Endothelial cell of umbilical vein (primary cell): ENCODE results near the gene HYAL1. TPM values are rescaled to one million over a fixed set of nuclear protein-coding genes. Genes with fewer than 3 reads are reported as not detected.

ENCODE experiments used
- BruUV-seq: library from RNA; stranded (reverse); fragments of 400-500 nt; replicated peaks from 2 replicates; lab custom pipeline; 2021; lab: Mats Ljungman, UMichigan
- CTCF ChIA-PET: fragments of 300-600, 350-600 bp; sonication (Branson Sonifier 250); formaldehyde crosslinking; loops from one replicate; lab custom pipeline; 2021; ENCODE audit warnings: antibody characterized with exemption, inconsistent platforms; lab: Charles Lee
- POLR2A ChIA-PET: fragments of 300-600, 350-600 bp; sonication (Branson Sonifier 250); formaldehyde crosslinking; loops from one replicate; lab custom pipeline; 2021; ENCODE audit warnings: antibody characterized with exemption, inconsistent platforms; lab: Charles Lee
- DNase-seq: peaks from one replicate; pipeline ENCODE4 v3.0.0-alpha.2; 2011; ENCODE audit warnings: low read depth, low spot score
- FAIRE-seq: peaks from 2 replicates; lab custom pipeline; 2011; peaks lifted over from hg19 to GRCh38; lab: Jason Lieb, UNC
- H2AFZ ChIP-seq: 2 replicates; pipeline ENCODE4 v1.6.0; 2012; ENCODE audit warnings: low read depth, low read length, control low read depth, inconsistent platforms
- H3K27ac ChIP-seq: 2 replicates; pipeline ENCODE4 v1.5.1; 2011; ENCODE audit warnings: low read depth, mild to moderate bottlenecking, control low read depth, low read length, moderate library complexity; ENCODE audit not compliant: insufficient read depth
- H3K27me3 ChIP-seq, 2 experiments: 2 replicates each; pipeline versions ENCODE4 v1.6.0 to v1.6.1; 2011; ENCODE audit warnings: low read length in 2 of 2, mixed read lengths in 1 of 2; ENCODE audit not compliant: control insufficient read depth in 2 of 2, insufficient read depth in 2 of 2
- H3K36me3 ChIP-seq, 2 experiments: 2 replicates in 1 of 2; 3 replicates in 1 of 2; pipeline ENCODE4 v1.5.1; 2011; ENCODE audit warnings: low read length in 2 of 2, mild to moderate bottlenecking in 1 of 2, moderate library complexity in 1 of 2; ENCODE audit not compliant: control insufficient read depth in 2 of 2, insufficient read depth in 2 of 2; ENCODE audit errors: extremely low read depth in 1 of 2
- H3K4me1 ChIP-seq: 3 replicates; pipeline ENCODE4 v1.5.1; 2011; ENCODE audit warnings: mild to moderate bottlenecking, low read length; ENCODE audit not compliant: control insufficient read depth, insufficient read depth; ENCODE audit errors: extremely low read depth
- H3K4me2 ChIP-seq: 2 replicates; pipeline ENCODE4 v1.6.1; 2011; ENCODE audit warnings: low read length, control low read depth, mixed read lengths; ENCODE audit not compliant: insufficient read depth
- H3K4me3 ChIP-seq, 3 experiments: fragments of 200-600 bp in 1 of 3; sonication (generic), shearing (Covaris generic) in 1 of 3; replicated peaks in 1 of 3; 2 replicates each; pipeline ENCODE4 v1.5.1; 2011 to 2016; ENCODE audit warnings: control low read depth in 3 of 3, low read length in 3 of 3, mild to moderate bottlenecking in 2 of 3, inconsistent platforms in 1 of 3, low read depth in 1 of 3, moderate library complexity in 1 of 3; ENCODE audit not compliant: insufficient read depth in 1 of 3
- H3K79me2 ChIP-seq: 2 replicates; pipeline ENCODE4 v1.6.0; 2012; ENCODE audit warnings: low read length, inconsistent platforms; ENCODE audit not compliant: control insufficient read depth, insufficient read depth
- H3K9ac ChIP-seq: replicated peaks from 2 replicates; pipeline ENCODE3; 2011; ENCODE audit warnings: low read length, control low read depth; ENCODE audit not compliant: insufficient read depth; ENCODE audit errors: extremely low read depth
- H3K9me1 ChIP-seq: replicated peaks from 3 replicates; pipeline ENCODE4 v1.6.0; 2011; ENCODE audit warnings: mild to moderate bottlenecking, low read length; ENCODE audit not compliant: control insufficient read depth, insufficient read depth; ENCODE audit errors: extremely low read depth
- H3K9me3 ChIP-seq: replicated peaks from 2 replicates; pipeline ENCODE4 v1.5.1; 2012; ENCODE audit warnings: low read length, inconsistent platforms; ENCODE audit not compliant: control insufficient read depth, insufficient read depth
- H4K20me1 ChIP-seq: replicated peaks from 2 replicates; pipeline ENCODE3; 2011; ENCODE audit warnings: mild to moderate bottlenecking, low read length; ENCODE audit not compliant: control insufficient read depth, insufficient read depth; ENCODE audit errors: extremely low read depth
- CTCF ChIP-seq, 2 donors: IDR thresholded peaks; 1 replicate in 1 of 2; 2 replicates in 1 of 2; pipeline ENCODE4 v1.5.1; 2011; ENCODE audit warnings: low read length in 2 of 2, mild to moderate bottlenecking in 2 of 2, moderate library complexity in 2 of 2, control low read depth in 1 of 2, inconsistent platforms in 1 of 2, low read depth in 1 of 2; ENCODE audit not compliant: insufficient read depth in 1 of 2; ENCODE audit errors: extremely low read depth in 1 of 2
- EZH2 ChIP-seq: IDR thresholded peaks from 2 replicates; pipeline ENCODE4 v1.6.1; 2012; ENCODE audit warnings: borderline replicate concordance, low read depth, mild to moderate bottlenecking, moderate library complexity, low read length, inconsistent platforms; ENCODE audit not compliant: severe bottlenecking
- FOS ChIP-seq: IDR thresholded peaks from 2 replicates; pipeline ENCODE4 v1.6.1; 2011; ENCODE audit warnings: mild to moderate bottlenecking, low read length, moderate library complexity, borderline replicate concordance; ENCODE audit not compliant: insufficient read depth
- GATA2 ChIP-seq: IDR thresholded peaks from 2 replicates; pipeline ENCODE4 v1.7.0; 2011; ENCODE audit warnings: low read depth, mild to moderate bottlenecking, moderate library complexity, mixed read lengths, low read length; ENCODE audit not compliant: insufficient read length, insufficient read depth
- JUN ChIP-seq: IDR thresholded peaks from 2 replicates; pipeline ENCODE4 v1.6.1; 2011; ENCODE audit warnings: borderline replicate concordance, low read depth; ENCODE audit not compliant: insufficient read length, insufficient read depth
- MAX ChIP-seq: IDR thresholded peaks from 2 replicates; pipeline ENCODE4 v1.6.1; 2011; ENCODE audit not compliant: insufficient read depth, insufficient read length
- MYC ChIP-seq: IDR thresholded peaks from one replicate; pipeline ENCODE4 v1.6.1; 2011; ENCODE audit warnings: mild to moderate bottlenecking, low read depth, low read length
- POLR2A ChIP-seq: IDR thresholded peaks from 2 replicates; pipeline ENCODE4 v1.6.1; 2012; ENCODE audit warnings: low read depth, mild to moderate bottlenecking, control low read depth, low read length
- POLR2AphosphoS5 ChIP-seq: IDR thresholded peaks from 2 replicates; pipeline ENCODE4 v1.6.1; 2012; ENCODE audit warnings: low read depth, mild to moderate bottlenecking, control low read depth, low read length, moderate library complexity; ENCODE audit not compliant: insufficient read depth
- dilution Hi-C: fragments of 300-500 bp; cut with MboI; formaldehyde crosslinking; loops from one replicate; pipeline ENCODE4 v1.15.0; 2019; ENCODE audit warnings: low sequenced_read_pairs; ENCODE audit not compliant: extremely low pct_ligation_motif_present
- intact Hi-C: fragments of 100-400 bp; cut with micrococcal nuclease; formaldehyde crosslinking; loops from one replicate; pipeline ENCODE4 v1.10.0; 2022
- polyA plus RNA-seq, 4 experiments: library from polyadenylated mRNA; depleted of rRNA in 3 of 4; stranded (reverse) in 3 of 4; unstranded in 1 of 4; fragments of >200 nt; gene quantifications; 2 replicates each; pipeline versions ENCODE4 v1.2.1 to v1.2.3, GENCODE V29; 2011 to 2012; ENCODE audit warnings: missing spikeins in 1 of 4
- total RNA-seq: library from RNA; stranded (reverse); gene quantifications from 2 replicates; pipeline ENCODE4 v1.2.3, GENCODE V29; 2021

HYAL1 gene
- total and polyA plus RNA-seq, 2 donors (not counting 3 experiments of a cell fraction or from before 2014, with no cell fraction given): 2.2 to 3.3 TPM

GRCh38 chr3:50270422-50271224 lies 32.8 kb downstream of the HYAL1 start:
- dilution Hi-C loops (no loop called here), intact Hi-C loops (loop anchor here (2.0 kb wide), 1 partner anchor 16 kb away; no protein-coding TSS in a partner anchor)
- H3K4me2 ChIP-seq: no peak overlapping the region
- H3K27me3 ChIP-seq: peaks cover 12 to 14% of the 10 kb centered on the region in 2 experiments
- CTCF ChIA-PET: interaction anchor here (0.6 to 4.7 kb wide), 8 partner anchors 24 to 76 kb away, joined by 3 to 53 read pairs (median 6); no protein-coding TSS in a partner anchor
- no peak overlapping the region for H2AFZ ChIP-seq
- H3K9me1 ChIP-seq: no peaks in the 10 kb centered on the region
- FAIRE-seq (no peak), DNase-seq (no peak)
- no peak overlapping the region for H3K4me3 ChIP-seq
- BruUV-seq: no TSS peak
- H3K4me1 ChIP-seq: peaks cover 2% of the 10 kb centered on the region
- H3K9ac ChIP-seq: no peak overlapping the region
- no peaks in the 10 kb centered on the region for H4K20me1 ChIP-seq
- no peaks in the 10 kb centered on the region for H3K79me2 ChIP-seq
- H3K27ac ChIP-seq: no peak overlapping the region
- POLR2A ChIA-PET: interaction anchor here (0.6 to 1.6 kb wide), 2 partner anchors 24 to 71 kb away, joined by 3 read pairs; no protein-coding TSS in a partner anchor
- TF ChIP-seq GATA2 (no peak), POLR2A (no peak), JUN (no peak), MYC (no peak), POLR2AphosphoS5 (no peak), CTCF (IDR thresholded peaks at IDR 0.05; ENCODE audit: extremely low read depth in 1 of 2, insufficient read depth in 1 of 2, low read depth in 1 of 2, low read length in 2 of 2) (no peak), MAX (no peak), FOS (no peak), EZH2 (no peak)
- H3K9me3 ChIP-seq: no peaks in the 10 kb centered on the region
- no peaks in the 10 kb centered on the region for H3K36me3 ChIP-seq
